ENCODE measurements around the gene SLMAP. TPM values are rescaled to one million over a fixed set of nuclear protein-coding genes. Genes with fewer than 3 reads are reported as not detected.

Gene SLMAP
- total RNA-seq, 4 donors from 2014 or later, result 49.4 to 89.1 (median 61.3) TPM

GRCh38 chr3:57948080-57948671 is 192.1 kb downstream of the SLMAP start:
- Histone ChIP-seq H3K4me3 (no peak overlapping the region), H3K4me1 (peaks cover 36% of the 10 kb centered on the region), H3K9me3 (no peaks in the 10 kb centered on the region), H3K36me3 (no peaks in the 10 kb centered on the region), H3K27ac (no peak overlapping the region), H3K27me3 (no peaks in the 10 kb centered on the region)
- WGBS, result 77% methylated on average over 11 of the region's 12 CpGs
- DNase-seq (ENCODE audit: low spot score in 2 of 2), result no peak
- TF ChIP-seq CTCF (IDR thresholded peaks at IDR 0.05), result no peak
- TF ChIP-seq POLR2A (IDR thresholded peaks at IDR 0.05), result no peak
- TF ChIP-seq POLR2AphosphoS5 (IDR thresholded peaks at IDR 0.05), result no peak
- no peak for TF ChIP-seq EP300 (IDR thresholded peaks at IDR 0.05)

GRCh38 chr3:57948781-57949242 is 192.7 kb downstream of the SLMAP start:
- no peak for TF ChIP-seq POLR2AphosphoS5 (IDR thresholded peaks at IDR 0.05)
- no peak for TF ChIP-seq CTCF (IDR thresholded peaks at IDR 0.05)
- no peak for TF ChIP-seq EP300 (IDR thresholded peaks at IDR 0.05)
- no peak for TF ChIP-seq POLR2A (IDR thresholded peaks at IDR 0.05)
- WGBS, result 70% methylated on average over 9 of the region's 9 CpGs
- H3K27me3 ChIP-seq, result no peaks in the 10 kb centered on the region
- H3K4me3 ChIP-seq, result no peak overlapping the region
- H3K9me3 ChIP-seq, result no peaks in the 10 kb centered on the region
- peak overlapping the region; percentile 2 for H3K27ac ChIP-seq
- no peak for DNase-seq (ENCODE audit: low spot score in 2 of 2)
- H3K36me3 ChIP-seq, result no peaks in the 10 kb centered on the region
- H3K4me1 ChIP-seq, result peaks cover 30% of the 10 kb centered on the region

- H3K4me3 ChIP-seq, result no peak overlapping the region
- no peaks in the 10 kb centered on the region for H3K36me3 ChIP-seq
- DNase-seq (ENCODE audit: low spot score in 2 of 2), result no peak
- TF ChIP-seq EP300 (IDR thresholded peaks at IDR 0.05) (no peak), POLR2AphosphoS5 (IDR thresholded peaks at IDR 0.05) (no peak), POLR2A (IDR thresholded peaks at IDR 0.05) (no peak)
- 72% methylated on average over 5 of the region's 5 CpGs for whole genome bisulfite sequencing
- H3K27me3 ChIP-seq, result no peaks in the 10 kb centered on the region
- H3K9me3 ChIP-seq, result no peaks in the 10 kb centered on the region
- peaks cover 29% of the 10 kb centered on the region for H3K4me1 ChIP-seq
- peak overlapping the region; percentile 2 for H3K27ac ChIP-seq
These were observed 193.2 kb downstream of the SLMAP start for GRCh38 chr3:57949344-57949743.

- H3K4me1 ChIP-seq, result peaks cover 29% of the 10 kb centered on the region
- no peak overlapping the region for H3K4me3 ChIP-seq
- no peaks in the 10 kb centered on the region for H3K27me3 ChIP-seq
- no peak for TF ChIP-seq POLR2A (IDR thresholded peaks at IDR 0.05)
- TF ChIP-seq POLR2AphosphoS5 (IDR thresholded peaks at IDR 0.05), result no peak
- no peak for TF ChIP-seq CTCF (IDR thresholded peaks at IDR 0.05)
- no peak for TF ChIP-seq EP300 (IDR thresholded peaks at IDR 0.05)
- no peak overlapping the region for H3K27ac ChIP-seq
- WGBS, result 62% methylated on average over 7 of the region's 7 CpGs
- no peak for DNase-seq (ENCODE audit: low spot score in 2 of 2)
- H3K9me3 ChIP-seq, result no peaks in the 10 kb centered on the region
- no peaks in the 10 kb centered on the region for H3K36me3 ChIP-seq
These were observed 193.9 kb downstream of the SLMAP start for GRCh38 chr3:57949785-57950615.

- Histone ChIP-seq H3K9me3 (no peaks in the 10 kb centered on the region), H3K27me3 (no peaks in the 10 kb centered on the region), H3K4me3 (no peak overlapping the region), H3K4me1 (peaks cover 29% of the 10 kb centered on the region), H3K36me3 (no peaks in the 10 kb centered on the region), H3K27ac (peak overlapping the region; percentile 78)
- TF ChIP-seq EP300 (IDR thresholded peaks at IDR 0.05) (no peak), POLR2A (IDR thresholded peaks at IDR 0.05) (no peak), POLR2AphosphoS5 (IDR thresholded peaks at IDR 0.05) (no peak), CTCF (IDR thresholded peaks at IDR 0.05) (no peak)
- peak; percentile 65 to 76 for DNase-seq (ENCODE audit: low spot score in 2 of 2)
- 36% methylated on average over 8 of the region's 8 CpGs for WGBS
These were observed 195.2 kb downstream of the SLMAP start for GRCh38 chr3:57951066-57951882.

Data from suprapubic skin (tissue), 4 donors.